HG03045 (cell line): ENCODE measurements around the gene APBA2.
"Not testable (repeated sequence)": the region's sequence is repeated elsewhere in the genome, so short reads cannot be mapped to it uniquely, and the experiment has no call there.

Experiments
- ATAC-seq: cut with Tn5 transposase; IDR thresholded peaks from one replicate; pipeline ENCODE4 v1.9.1; 2021; ENCODE audit warnings: mild to moderate bottlenecking, moderate library complexity; ENCODE audit not compliant: unreplicated experiment

The APBA2 gene

DNA sequence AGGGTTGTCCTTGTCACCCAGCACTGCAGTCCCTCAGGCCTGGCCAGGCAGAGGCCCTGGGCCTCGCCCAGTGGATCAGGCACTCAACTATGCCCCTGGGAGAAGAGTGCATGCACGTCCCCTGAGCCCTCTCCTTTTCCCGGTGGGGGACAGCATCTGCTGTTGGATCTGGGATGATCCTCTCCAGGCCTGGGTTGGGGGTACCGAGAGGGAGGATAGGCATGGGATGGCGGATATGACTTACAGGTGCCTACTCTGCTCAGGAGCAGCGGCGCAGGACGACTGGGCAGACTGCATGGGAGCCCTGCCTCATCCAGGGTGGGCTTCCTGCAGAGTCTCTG is 9.0 kb upstream of the APBA2 start:
- no peak for ATAC-seq

DNA sequence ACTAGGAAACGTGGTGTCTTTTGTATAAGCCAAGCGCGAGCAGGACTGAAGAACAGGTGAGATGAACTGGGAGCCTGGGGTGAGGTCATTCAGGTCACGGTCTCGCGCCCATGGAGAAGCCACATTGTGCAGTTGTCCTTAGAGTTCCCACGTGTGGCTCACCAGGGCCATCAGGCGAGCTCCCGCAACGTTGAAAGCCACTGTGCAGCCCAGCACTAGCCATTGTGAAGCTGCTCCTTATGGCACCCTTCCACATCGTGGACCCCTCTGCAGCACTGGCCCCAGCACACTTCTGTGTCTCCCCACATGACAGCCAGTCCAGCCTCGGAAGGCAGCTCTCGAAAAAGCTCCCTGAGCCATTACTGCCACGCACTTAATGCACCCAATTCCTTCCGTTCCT is 7.6 kb upstream of the APBA2 start:
- no peak for ATAC-seq

DNA sequence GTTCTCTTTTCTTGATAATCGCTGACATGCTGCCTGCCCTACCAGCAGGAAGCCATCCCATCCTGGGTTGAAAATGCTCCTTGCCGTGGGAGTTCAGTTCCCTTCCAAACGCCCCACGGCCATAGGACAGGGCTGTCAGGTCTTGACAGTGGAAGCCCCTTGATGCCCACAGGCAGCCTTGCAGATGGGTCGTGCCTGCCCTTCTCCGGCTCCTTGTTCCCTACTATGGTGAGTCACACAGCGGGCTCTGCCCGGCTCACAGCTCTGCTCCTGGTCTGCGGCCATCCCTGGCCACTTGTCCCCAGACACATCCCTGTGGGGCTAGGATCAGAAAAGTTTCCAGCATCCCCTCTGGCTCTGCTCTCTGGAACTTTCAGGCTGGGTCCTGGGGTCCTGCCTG is 6.2 kb upstream of the APBA2 start:
- no peak for ATAC-seq

DNA sequence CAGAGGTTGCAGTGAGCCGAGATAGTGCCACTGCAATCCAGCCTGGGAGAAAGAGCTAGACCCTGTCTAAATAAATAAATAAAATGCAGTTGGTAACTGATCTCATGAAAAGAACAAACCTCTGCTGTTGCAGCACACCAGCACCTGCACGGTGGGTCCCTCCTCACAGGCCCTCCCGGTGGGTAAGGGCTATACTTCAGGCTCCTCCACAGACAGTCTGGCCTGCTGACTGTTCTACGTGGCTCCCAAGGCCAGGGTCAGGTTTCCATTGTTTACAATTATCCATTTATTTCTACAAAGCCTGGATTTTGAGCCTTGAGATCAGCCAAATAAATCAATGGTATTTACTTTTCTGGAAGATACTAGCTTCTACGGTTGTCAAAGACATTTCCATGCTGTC is 5.1 kb upstream of the APBA2 start:
- ATAC-seq: no peak

DNA sequence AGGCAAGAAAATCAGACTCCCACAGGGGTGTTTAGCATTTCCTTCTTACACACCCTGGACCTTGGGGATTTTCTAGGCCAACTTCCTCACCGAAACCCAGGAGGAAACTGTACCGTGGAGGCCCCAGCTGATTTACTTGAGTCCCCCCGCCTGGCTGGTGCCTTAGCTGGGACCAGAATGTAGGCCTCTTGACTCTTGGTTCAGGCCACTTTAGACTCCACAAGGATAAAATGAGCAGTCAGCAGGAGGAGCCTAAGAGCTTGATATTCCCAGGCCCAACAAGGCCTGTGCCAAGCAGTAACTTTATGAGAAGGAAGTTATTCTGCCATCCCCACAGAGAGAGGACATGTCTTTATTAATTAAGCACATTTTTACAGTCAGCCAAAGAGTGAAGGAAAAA is 4.6 kb upstream of the APBA2 start:
- no peak for ATAC-seq

DNA sequence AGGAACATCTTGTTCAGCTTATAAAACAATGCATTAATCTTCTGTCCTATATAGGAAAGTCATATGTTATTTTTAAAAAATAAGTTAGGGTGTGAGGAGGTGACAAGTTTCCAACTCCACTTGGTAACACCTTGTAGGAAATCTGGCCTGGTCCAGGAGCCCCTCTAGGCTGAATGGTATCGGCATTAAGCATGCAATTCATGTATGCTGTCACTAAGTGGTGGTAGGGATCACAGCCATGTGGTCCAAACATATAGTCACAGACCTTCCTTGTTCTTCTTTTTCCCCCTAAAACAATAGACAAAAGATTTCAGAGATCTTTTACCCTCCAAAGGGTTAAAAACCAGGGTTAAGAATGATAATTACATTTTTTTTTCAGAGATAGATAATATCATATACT is 4.2 kb upstream of the APBA2 start:
- ATAC-seq: no peak

DNA sequence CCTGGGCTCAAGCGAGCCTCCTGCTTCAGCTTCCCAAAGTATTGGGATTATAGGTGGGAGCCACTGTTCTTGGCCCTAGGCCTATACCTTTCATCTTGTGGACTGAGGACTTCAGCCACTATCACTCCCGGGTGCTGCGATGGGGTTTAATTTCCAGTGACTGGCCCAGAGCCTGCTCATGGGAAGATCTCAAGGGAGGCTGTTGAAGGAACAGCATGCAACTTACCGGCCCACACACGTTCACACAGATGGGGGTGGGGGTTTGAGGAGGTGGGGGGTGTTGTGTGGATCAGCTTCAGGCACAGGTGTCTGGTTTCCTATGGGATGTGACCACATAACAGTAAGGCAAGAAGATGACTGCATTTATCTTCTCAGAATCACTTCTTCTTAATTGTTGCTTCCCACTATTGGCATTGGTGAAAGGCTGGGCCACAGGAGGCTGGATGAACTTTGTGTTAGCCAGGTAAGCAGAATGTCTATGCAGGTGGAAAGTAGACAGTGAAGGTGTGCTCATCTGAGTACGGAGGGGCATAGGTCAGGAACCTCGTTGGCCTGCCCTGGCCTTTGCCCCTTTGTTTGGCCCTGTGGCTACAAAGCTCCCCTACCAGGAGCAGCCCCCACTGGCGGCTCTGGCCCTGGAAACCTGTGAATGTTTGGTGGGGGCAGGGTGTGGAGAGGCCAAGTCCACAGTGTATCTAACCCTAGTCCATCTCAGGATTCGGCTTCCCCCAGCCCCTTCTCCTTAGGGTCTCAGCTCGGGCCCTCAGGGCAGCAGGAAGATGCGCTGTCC is 1.4 kb upstream of the APBA2 start:
- ATAC-seq: no peak

DNA sequence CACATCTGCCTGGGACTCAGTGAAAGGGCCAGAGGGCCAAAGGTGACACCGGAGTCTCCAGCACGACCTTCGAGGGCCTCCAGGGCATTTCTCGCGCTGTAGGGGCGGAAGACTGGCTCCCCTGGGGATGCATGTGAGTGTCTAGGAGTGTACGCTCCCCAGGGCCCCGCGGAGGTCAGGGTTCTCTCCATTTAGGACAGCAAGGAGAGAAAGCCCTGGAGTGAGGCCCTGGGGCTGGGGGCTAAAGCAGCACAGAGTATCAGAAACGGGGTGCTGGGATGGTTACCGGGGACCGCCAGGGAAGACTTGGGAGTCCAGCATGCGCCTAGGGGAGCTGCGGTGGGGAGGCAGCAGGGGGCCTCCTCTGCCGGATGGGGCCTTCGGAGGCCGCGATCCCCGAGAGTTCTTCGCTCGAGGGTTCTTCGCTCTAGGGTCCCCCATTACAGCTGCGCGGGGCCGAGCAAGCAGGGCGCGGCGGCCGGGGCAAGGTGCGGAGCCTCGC is 595 bp upstream of the APBA2 start:
- ATAC-seq: no peak

DNA sequence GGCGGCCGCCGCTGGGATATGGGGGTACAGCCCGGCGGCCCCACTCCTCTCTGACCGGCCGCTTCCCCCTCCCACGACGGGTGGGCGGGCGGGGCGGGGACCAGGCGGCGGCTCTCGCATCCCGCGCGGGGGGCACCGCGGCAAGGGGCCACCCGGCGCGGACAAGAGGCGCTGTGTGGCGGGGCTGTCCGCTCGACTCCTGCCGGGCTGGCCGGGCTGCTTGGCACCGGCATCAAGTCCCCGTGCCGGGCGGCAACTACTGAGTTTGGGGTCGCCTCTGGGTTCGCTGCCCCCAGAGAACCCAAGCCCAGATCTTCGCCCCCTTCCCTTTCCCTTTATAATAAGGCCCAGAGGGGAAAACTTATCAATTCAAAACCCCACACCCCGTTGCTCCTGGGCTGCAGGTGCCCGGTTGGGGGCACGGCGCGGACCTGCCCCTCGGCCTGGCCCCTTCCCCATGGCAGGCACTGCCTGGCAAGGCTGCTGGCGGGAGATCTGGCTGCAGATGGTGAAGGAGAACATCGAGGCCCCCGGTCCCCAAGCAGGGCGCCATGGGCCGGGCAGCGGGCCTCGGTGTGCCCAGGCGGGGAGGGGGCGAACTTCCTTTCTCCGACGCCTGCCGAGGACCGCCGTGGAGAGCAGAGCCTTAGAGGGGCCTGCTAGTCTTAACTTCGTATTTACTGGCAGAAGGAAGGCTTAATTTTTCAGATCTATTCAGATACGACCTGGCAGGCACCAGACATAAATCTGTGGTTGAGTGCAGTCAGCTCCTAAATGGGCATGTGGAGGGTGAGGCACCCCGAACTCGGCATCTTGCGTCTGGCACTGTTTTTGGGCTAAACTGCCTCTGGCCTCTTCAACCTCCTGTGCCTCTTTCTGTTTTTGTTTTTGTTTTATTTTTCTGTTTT is 911 bp downstream of the APBA2 start:
- ATAC-seq: no peak

DNA sequence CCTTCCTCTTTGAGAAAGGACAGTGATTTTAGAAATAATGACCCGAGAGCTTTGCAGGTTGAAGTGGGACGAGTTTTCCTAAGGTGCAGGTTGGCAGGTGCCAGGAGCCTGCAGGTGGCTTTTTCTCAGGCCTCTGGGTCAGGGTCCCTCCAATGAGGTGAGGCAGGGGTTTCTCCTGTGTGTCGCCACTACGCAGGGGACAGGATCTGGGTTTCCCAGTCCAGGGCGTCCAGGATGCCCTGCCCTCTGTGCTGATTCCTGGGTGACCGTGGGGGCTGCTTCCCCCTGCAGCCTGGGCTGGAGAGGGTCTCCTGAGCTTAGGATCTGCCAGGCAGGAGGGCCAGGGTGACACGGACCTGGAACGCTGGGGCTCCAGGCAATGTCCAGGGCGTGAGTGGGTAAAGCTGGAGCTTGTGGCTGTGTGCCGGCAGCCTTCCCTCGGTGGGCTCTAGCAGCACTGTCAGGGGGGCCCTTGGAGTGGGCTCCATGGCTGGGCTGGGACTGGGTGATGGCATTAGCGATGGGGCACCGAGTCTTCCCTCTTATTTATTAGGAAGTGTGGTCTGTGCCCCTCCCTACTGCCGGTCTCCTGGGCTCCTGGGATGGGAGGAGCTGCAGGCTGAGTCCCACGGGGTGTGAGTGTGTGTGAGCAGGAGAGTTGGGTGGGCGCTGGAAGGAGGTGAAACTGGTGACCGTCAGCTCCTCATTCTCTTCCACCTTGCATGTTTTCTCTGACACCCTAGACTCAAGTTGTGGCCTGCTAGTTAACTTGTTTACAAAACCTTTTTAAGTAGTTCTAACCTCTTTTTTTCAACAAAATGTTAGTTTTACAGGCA is 1.8 kb downstream of the APBA2 start:
- no peak for ATAC-seq

DNA sequence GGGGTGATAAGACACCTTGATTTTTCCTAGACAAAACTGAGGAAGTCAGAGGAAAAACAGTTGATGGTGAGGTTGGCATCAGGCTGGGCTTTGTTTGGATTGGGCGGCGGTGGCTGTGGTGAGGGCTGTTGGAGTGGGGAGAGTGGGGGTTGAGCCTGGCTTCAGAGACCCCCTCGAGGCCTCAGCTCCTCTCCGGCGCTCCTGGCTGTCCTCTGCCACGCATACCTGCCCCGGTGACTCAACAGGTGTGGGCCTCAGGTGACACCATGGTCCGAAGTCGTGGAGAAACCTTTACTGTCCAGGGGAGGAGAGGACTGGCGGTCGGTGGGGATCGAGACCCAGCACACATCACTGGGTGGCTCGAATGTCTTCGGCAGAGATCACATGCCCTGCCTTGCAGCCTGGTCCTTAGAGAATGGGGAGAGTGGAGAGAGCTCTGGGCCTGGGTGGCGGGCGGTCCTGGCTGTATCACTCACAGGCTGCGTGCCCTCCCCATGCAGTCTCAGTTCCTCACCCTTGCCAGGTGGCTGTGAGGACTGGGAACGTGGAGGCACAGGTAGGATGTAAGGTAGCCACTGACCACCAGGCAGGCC is 2.6 kb downstream of the APBA2 start:
- no peak for ATAC-seq

DNA sequence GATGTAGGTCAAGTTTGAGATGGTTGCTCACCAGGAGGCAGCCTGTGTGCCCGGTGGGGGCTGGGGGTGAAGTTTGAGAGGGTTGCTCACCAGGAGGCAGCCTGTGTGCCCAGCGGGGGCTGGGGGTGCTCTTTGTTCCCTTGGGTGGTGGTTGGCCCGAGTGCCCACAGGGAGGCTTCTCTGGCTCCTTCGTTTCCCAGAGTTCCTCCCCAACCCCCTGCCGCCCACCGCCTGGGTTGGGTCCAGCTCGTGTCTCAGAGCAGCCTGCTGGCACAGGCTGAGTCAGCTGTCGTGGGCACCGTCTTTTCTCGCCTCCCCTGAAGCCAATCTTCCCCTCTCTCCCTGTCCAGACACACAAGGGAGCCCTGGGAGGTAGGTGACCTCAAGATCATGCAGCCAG is 3.1 kb downstream of the APBA2 start:
- no peak for ATAC-seq

DNA sequence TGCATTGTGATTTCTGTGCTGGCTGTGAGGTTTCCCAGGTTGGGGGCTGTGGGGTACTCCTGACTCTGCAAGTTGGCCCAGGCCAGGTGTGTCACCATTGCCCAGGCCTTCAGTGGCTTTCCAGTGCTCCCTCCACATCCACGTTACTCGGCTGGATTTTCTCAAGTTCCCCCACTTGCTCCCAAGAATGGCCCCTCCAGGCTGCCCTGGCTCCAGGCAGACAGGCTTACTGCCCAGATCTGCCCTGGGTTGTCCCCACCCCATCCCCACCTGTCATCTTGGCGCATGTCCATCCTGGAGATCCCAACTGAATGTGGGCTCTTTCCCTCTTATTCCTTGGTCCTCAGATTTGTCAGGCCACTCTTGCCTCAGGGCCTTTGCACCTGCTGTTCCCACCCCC is 3.6 kb downstream of the APBA2 start:
- no peak for ATAC-seq

DNA sequence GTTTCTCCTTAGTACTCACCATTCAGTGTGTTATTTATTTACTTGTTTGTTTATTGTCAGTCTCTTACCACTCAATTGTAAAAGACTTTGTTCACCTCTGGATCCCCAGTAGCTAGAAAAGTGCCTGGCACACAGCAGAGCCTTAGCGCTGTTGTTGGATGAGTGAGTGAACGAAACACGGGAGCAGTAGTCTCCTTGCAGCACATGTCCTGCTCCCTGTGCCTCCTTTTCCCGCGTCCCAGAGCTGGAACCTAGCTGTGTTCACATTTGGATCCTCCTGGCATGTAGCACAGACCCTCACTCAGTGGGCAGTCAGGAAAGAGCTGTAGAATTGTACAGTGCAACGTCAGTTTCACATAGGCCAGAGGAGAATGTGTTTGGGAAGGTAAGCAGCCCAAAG is 4.1 kb downstream of the APBA2 start:
- not testable (repeated sequence) for ATAC-seq

DNA sequence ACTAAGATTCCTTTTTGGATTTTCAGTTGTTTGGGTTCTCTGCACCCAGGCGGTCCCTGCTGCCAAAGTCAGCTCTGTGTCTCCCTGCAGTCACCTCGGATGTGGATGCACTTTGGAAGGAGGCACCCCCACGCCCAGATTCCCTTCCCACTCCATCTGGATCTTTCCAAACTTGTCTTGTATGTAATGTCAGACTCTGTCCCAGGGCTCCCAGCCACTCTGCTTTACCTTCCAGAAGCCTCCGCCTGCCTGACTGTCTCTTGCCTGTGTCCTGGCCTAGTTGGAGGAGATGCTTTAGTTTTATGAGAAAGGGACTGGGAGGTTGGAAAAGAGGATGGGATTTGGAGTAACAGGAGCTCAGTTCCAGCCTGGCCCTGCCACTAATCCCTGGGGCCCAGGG is 4.5 kb downstream of the APBA2 start:
- not testable (repeated sequence) for ATAC-seq

DNA sequence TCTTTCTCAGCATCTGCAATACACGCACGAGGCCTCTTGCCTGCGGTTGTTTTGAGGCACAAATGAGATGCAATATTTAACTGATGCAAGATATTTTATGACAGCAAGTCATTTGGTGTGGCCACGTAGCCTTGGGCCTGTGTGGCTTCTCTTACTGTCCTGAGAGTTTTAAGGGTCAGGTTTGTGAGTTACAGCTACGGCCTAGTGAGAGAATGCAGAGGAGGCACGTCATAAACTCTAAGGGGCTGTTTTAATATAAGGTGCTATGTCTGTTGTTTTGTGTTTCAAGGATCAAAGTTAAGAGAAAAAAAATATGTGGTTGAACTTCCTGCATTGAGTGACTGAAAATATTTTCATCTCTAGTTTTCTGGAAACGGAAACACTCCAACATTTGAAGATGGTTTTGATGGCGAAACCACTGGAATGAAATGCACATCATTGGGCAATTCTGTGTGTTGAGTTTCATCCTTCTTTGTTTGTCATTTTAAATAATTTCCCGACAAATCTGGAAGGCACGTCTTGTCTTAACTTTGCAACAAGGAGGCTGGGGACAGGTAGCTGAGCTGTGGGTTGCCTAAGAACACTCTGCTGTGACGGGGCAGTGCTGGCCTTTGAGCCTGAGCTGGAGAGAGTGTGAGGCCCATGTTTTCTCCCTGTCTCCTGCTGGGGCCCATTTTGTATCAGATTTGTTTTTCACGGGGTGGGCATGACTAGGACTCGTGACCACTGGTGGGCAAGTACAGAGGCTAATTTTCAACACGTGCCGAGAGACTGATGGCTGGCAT is 5.1 kb downstream of the APBA2 start:
- ATAC-seq: no peak

DNA sequence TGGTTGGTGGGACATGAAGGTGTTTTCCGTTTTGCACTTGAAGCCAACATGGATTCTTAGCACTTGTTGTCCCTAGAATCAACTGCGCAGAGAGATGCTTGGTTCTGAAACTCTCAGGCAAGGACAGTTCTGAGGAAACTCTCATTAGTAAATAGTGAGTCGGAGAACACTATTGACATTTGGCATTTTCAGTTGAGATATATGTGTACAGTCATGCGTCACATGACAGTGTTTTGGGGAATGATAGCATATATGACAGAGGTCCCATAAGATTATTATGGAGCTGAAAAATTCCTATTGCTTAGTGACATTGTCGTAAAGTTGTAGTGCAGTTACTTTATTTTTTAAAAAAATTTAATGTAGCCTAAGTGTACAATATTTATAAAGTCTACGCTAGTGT is 5.8 kb downstream of the APBA2 start:
- no peak for ATAC-seq

DNA sequence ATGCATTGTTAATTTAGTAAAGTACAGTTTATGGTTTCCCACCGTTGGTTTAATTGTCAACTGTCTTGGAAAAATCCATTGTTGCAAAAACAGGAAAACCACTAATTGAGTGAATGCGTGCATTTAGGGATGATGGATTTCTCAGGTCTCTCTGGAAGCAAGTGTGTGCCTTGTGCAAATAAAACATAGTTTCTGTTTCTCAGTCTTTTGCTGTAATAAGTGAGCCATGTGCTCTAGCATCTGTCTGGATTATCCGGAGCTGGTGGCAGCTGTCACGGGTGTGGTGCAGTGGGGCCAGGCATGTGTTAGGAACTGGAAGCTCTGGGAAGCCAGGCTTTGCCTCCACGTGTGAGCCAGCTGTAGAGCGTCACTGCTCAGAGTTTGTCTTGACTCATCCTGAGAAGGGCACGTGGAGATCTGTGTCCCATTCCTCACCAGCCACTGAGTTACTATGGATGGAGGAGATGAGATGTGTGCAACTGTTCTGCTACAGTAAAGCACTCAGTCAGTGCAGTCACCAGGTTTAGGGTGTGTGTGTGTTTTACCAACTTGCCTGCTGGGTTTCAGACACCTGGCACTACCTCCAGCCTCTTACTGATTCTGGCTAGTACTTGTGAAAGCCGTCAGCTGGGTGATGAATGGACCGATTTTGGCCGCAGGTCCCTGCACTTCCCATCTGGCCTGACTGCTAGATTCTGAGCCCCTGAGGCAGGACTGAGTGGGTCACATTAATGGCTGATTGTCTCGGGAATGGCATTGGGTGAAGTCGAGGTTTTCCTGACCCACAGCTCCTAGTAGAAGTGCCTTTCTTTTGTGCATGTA is 7.2 kb downstream of the APBA2 start:
- ATAC-seq: no peak

DNA sequence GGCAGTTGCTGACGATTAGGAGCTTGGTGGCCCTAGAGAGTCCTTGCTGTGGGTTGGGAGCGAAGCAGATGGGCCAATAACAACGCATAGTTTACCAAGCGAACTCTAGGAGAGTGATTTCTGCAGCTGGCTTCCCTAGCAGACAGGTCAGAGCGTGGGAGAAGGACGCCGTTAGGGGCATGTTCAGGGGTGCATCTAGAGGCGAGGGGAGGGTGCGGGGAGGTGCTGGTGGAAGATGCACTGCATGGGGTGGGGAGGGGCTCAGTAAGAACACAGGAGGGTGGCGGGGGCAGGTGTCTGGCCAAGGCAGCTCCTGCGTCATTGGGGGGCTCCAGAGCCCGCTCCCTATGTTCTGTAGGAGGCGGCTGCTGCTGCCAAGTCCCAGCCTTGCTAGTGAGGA is 8.9 kb downstream of the APBA2 start:
- no peak for ATAC-seq
